Mesenchymal stem cell (in vitro differentiated cells and primary cell): Measurements from ENCODE around the gene RNF112.
A peak's percentile ranks its signal among the peaks of the same experiment; 100 is the strongest.

Source experiments
- DNase-seq: peaks from one replicate; pipeline ENCODE4 v3.0.0-alpha.2; 2013
- H2AFZ ChIP-seq: one replicate; pipeline ENCODE4 v1.6.1; 2013; ENCODE audit warnings: low read depth, mild to moderate bottlenecking, control low read depth, inconsistent platforms, low read length, moderate library complexity
- H2AK5ac ChIP-seq: 2 replicates; pipeline ENCODE4 v1.6.1; 2013; ENCODE audit warnings: low read length, moderate library complexity, mild to moderate bottlenecking, inconsistent platforms; ENCODE audit not compliant: severe bottlenecking
- H2BK120ac ChIP-seq: one replicate; pipeline ENCODE4 v1.6.1; 2013; ENCODE audit warnings: low read depth, mild to moderate bottlenecking, inconsistent platforms, low read length, moderate library complexity
- H2BK12ac ChIP-seq, 2 experiments: one replicate each; pipeline ENCODE4 v1.6.1; 2013; ENCODE audit warnings: inconsistent platforms in 2 of 2, low read length in 2 of 2, mild to moderate bottlenecking in 2 of 2, moderate library complexity in 2 of 2, control low read depth in 1 of 2
- H2BK15ac ChIP-seq: one replicate; pipeline ENCODE4 v1.6.1; 2013; ENCODE audit warnings: mild to moderate bottlenecking, low read depth, inconsistent platforms; ENCODE audit not compliant: poor library complexity, severe bottlenecking
- H2BK5ac ChIP-seq: 2 replicates; pipeline ENCODE4 v1.6.1; 2013; ENCODE audit warnings: low read depth, mild to moderate bottlenecking, low read length, control low read depth, inconsistent platforms; ENCODE audit not compliant: poor library complexity, severe bottlenecking
- H3K14ac ChIP-seq, 2 experiments: one replicate each; pipeline ENCODE4 v1.6.1; 2013; ENCODE audit warnings: inconsistent platforms in 2 of 2, low read length in 2 of 2, control low read depth in 1 of 2, mild to moderate bottlenecking in 1 of 2, moderate library complexity in 1 of 2
- H3K18ac ChIP-seq, 2 experiments: one replicate each; pipeline ENCODE4 v1.6.1; 2013; ENCODE audit warnings: inconsistent platforms in 2 of 2, low read length in 2 of 2, control low read depth in 1 of 2, low read depth in 1 of 2, mild to moderate bottlenecking in 1 of 2
- H3K23ac ChIP-seq, 2 experiments: one replicate each; pipeline ENCODE4 v1.6.1; 2013; ENCODE audit warnings: inconsistent platforms in 2 of 2, low read length in 2 of 2, mild to moderate bottlenecking in 2 of 2, moderate library complexity in 2 of 2, control low read depth in 1 of 2
- H3K27ac ChIP-seq: 2 replicates; pipeline ENCODE4 v1.5.1; 2013; ENCODE audit warnings: mild to moderate bottlenecking, moderate library complexity, low read length, control low read depth, inconsistent platforms; ENCODE audit not compliant: poor library complexity, severe bottlenecking
- H3K27me3 ChIP-seq, 2 experiments: 2 replicates each; pipeline versions ENCODE4 v1.6.1 to v1.7.0; 2013; ENCODE audit warnings: low read length in 2 of 2, mild to moderate bottlenecking in 2 of 2, moderate library complexity in 2 of 2, control low read depth in 1 of 2, inconsistent platforms in 1 of 2; ENCODE audit not compliant: control insufficient read depth in 1 of 2, insufficient read depth in 1 of 2
- H3K36me3 ChIP-seq, 2 experiments: 2 replicates each; pipeline versions ENCODE4 v1.6.1 to v1.7.0; 2013; ENCODE audit warnings: low read length in 2 of 2, control low read depth in 1 of 2, inconsistent platforms in 1 of 2, low read depth in 1 of 2, mild to moderate bottlenecking in 1 of 2; ENCODE audit not compliant: insufficient read depth in 2 of 2, control insufficient read depth in 1 of 2
- H3K4ac ChIP-seq, 2 experiments: one replicate each; pipeline ENCODE4 v1.6.1; 2013; ENCODE audit warnings: inconsistent platforms in 2 of 2, low read length in 2 of 2, mild to moderate bottlenecking in 2 of 2, moderate library complexity in 2 of 2, control low read depth in 1 of 2, low read depth in 1 of 2
- H3K4me1 ChIP-seq: 2 replicates; pipeline ENCODE4 v1.6.1; 2013; ENCODE audit warnings: low read depth, low read length, control low read depth; ENCODE audit not compliant: control insufficient read depth, insufficient read depth
- H3K4me2 ChIP-seq: 2 replicates; pipeline ENCODE4 v1.6.1; 2013; ENCODE audit warnings: low read length, mild to moderate bottlenecking, inconsistent platforms; ENCODE audit not compliant: poor library complexity, severe bottlenecking
- H3K4me3 ChIP-seq, 2 experiments: 2 replicates each; pipeline versions ENCODE4 v1.5.1 to v1.7.0; 2013; ENCODE audit warnings: low read length in 2 of 2, mild to moderate bottlenecking in 2 of 2, control low read depth in 1 of 2, low read depth in 1 of 2; ENCODE audit not compliant: insufficient read depth in 1 of 2
- H3K79me1 ChIP-seq: replicated peaks from 2 replicates; pipeline ENCODE4 v1.6.1; 2013; ENCODE audit warnings: mild to moderate bottlenecking, control low read depth, low read length, inconsistent platforms; ENCODE audit not compliant: poor library complexity, severe bottlenecking
- H3K9ac ChIP-seq: 2 replicates; pipeline ENCODE4 v1.7.0; 2013; ENCODE audit warnings: mild to moderate bottlenecking, low read length, moderate library complexity
- H3K9me3 ChIP-seq: 2 replicates; pipeline ENCODE4 v1.7.0; 2013; ENCODE audit warnings: mild to moderate bottlenecking, low read length; ENCODE audit not compliant: control insufficient read depth
- H4K8ac ChIP-seq: one replicate; pipeline ENCODE4 v1.6.1; 2013; ENCODE audit warnings: inconsistent platforms, mild to moderate bottlenecking, low read length, moderate library complexity
- H4K91ac ChIP-seq: one replicate; pipeline ENCODE4 v1.6.1; 2013; ENCODE audit warnings: mild to moderate bottlenecking, low read length, inconsistent platforms
- WGBS: methylation state at CpG from one replicate; pipeline ENCODE4 v1.1.7; 2013; ENCODE audit warnings: mixed read lengths; 5-methylcytosine and 5-hydroxymethylcytosine counted together

RNF112 gene

DNA sequence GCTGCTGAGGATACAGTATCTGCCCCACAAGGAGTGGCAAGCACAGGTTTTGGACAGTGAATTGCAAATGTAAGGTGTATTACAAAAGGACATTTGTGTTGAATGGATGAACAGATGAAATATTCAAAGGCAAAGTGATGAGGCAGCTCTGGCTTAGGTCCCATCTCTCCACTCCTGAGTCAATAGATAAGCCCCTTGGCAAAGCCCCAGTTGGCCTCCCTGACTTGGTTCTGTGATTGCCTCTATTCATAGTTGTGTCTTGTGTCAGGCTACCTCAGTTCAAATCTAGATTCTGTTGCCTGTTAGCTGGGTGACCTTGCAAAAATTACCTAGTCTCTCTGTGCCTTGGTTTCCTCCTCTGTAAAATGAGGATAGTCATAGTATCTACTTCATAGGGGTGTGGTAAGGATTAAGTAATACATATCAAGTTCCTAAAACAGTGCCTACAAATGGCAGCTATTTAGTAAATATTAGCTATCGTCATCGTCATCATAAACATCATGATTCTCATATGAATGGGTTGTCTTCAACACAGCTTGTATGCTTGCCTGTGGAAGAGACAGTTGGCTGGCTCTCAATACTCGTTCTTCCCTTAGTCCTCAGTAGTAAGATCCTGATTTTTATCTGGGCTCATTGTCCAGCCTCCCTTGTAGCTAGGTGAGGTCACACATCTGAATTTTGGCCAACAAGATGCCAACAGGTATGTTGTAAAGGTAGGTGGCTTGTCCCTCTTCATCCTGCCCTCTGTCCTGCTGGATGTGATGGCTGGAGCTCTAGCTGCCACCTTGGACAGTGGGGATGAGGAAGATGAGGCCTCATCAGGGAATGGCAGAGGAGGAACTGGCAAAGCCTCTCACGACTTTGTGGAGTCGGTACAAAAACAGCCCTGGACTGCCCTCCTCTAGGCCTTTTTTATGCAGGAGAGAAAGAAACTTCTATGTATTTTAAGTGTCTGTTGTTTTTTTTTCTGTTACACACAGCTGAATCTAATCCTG, 21.9 kb upstream of the RNF112 start:
- Histone ChIP-seq H2BK12ac (peak overlapping the region; percentile 92 to 97), H2AFZ (no peak overlapping the region), H3K4me1 (peaks cover 28% of the 10 kb centered on the region), H3K4me2 (no peak overlapping the region), H2AK5ac (peak overlapping the region; percentile 31), H3K4me3 (no peak overlapping the region), H2BK5ac (no peak overlapping the region), H3K14ac (peak overlapping the region in 1 of 2 experiments; percentile 87), H3K9me3 (no peaks in the 10 kb centered on the region), H3K79me1 (peaks cover 7% of the 10 kb centered on the region), H3K27ac (no peak overlapping the region), H4K91ac (peak overlapping the region; percentile 77), H2BK120ac (peak overlapping the region; percentile 8), H2BK15ac (no peak overlapping the region), H3K27me3 (peaks cover 0 to 18% of the 10 kb centered on the region in 2 experiments), H3K4ac (peak overlapping the region; percentile 37 to 56), H3K18ac (peak overlapping the region; percentile 77 to 82), H3K36me3 (peaks cover 17 to 23% of the 10 kb centered on the region in 2 experiments), H3K9ac (no peak overlapping the region), H4K8ac (peak overlapping the region; percentile 45), H3K23ac (no peak overlapping the region)
- no peak for DNase-seq
- 95% methylated on average over 3 of the region's 5 CpGs for WGBS

DNA sequence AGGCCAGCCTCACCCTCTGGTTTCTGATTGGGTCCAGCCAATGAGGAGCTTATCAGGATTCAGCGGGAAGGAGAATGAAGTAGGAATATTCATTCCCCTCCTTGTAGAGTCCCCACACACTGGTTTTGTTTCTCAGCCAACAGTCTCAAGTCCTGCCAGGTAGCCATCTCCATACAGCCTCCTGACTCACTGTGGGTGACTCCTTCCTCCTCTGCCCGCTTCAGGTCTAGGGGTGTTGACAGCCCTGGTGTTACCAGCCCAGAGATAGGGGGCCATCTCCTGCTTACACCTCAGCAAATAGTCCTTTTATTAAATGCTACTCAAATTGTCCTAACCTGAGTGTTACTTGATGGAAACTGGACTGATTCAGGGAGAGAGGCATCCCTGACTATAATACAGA, 20.1 kb upstream of the RNF112 start:
- H3K23ac ChIP-seq, result no peak overlapping the region
- H4K8ac ChIP-seq, result no peak overlapping the region
- peak overlapping the region; percentile 22 to 59 for H2BK12ac ChIP-seq
- no peak overlapping the region for H2BK15ac ChIP-seq
- no peak overlapping the region for H2AFZ ChIP-seq
- no peak overlapping the region for H2AK5ac ChIP-seq
- H3K9ac ChIP-seq, result no peak overlapping the region
- no peak overlapping the region for H3K4ac ChIP-seq
- no peak for DNase-seq
- peaks cover 3 to 4% of the 10 kb centered on the region in 2 experiments for H3K36me3 ChIP-seq
- peaks cover 0 to 21% of the 10 kb centered on the region in 2 experiments for H3K27me3 ChIP-seq
- peak overlapping the region in 1 of 2 experiments; percentile 18 for H3K18ac ChIP-seq
- no peak overlapping the region for H3K4me2 ChIP-seq
- H3K4me1 ChIP-seq, result peaks cover 19% of the 10 kb centered on the region
- H3K79me1 ChIP-seq, result no peaks in the 10 kb centered on the region
- no peaks in the 10 kb centered on the region for H3K9me3 ChIP-seq
- H2BK5ac ChIP-seq, result no peak overlapping the region
- H3K14ac ChIP-seq, result no peak overlapping the region
- no peak overlapping the region for H2BK120ac ChIP-seq
- WGBS, result 100% methylated on average over 1 of the region's 2 CpGs
- H4K91ac ChIP-seq, result peak overlapping the region; percentile 29
- no peak overlapping the region for H3K4me3 ChIP-seq
- H3K27ac ChIP-seq, result no peak overlapping the region

DNA sequence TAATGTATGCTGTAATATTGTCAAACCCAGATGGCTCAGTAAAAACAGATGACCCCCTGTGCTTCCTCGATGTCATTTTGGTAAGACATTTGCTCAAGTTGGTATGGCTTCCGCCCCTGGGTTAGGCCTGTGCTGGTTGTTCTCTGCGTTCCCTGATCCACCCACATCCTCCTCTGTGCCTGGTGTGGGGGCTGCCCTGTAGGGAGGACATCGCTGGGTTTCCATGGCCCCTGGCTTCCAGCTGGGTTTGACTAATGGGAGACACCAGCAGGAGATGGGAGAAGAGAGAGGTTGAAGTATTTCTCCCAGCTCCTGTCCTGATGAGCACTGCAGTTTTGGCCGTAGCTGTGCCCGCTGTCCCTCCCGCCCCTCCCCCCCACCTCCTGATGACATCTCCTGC, 19.6 kb upstream of the RNF112 start:
- no peak for DNase-seq
- no peaks in the 10 kb centered on the region for H3K9me3 ChIP-seq
- no peak overlapping the region for H2BK5ac ChIP-seq
- no peak overlapping the region for H2AK5ac ChIP-seq
- no peak overlapping the region for H3K27ac ChIP-seq
- no peak overlapping the region for H3K14ac ChIP-seq
- no peak overlapping the region for H2BK120ac ChIP-seq
- peaks cover 0 to 21% of the 10 kb centered on the region in 2 experiments for H3K27me3 ChIP-seq
- H3K4ac ChIP-seq, result no peak overlapping the region
- H3K79me1 ChIP-seq, result no peaks in the 10 kb centered on the region
- H2BK15ac ChIP-seq, result no peak overlapping the region
- no peak overlapping the region for H4K8ac ChIP-seq
- peak overlapping the region; percentile 2 for H4K91ac ChIP-seq
- H3K18ac ChIP-seq, result no peak overlapping the region
- no peak overlapping the region for H3K9ac ChIP-seq
- no peak overlapping the region for H3K4me3 ChIP-seq
- H3K36me3 ChIP-seq, result no peaks in the 10 kb centered on the region
- H3K23ac ChIP-seq, result no peak overlapping the region
- H3K4me1 ChIP-seq, result peaks cover 16% of the 10 kb centered on the region
- peak overlapping the region; percentile 20 to 79 for H2BK12ac ChIP-seq
- WGBS, result 93% methylated on average over 5 of the region's 7 CpGs
- no peak overlapping the region for H3K4me2 ChIP-seq
- no peak overlapping the region for H2AFZ ChIP-seq

DNA sequence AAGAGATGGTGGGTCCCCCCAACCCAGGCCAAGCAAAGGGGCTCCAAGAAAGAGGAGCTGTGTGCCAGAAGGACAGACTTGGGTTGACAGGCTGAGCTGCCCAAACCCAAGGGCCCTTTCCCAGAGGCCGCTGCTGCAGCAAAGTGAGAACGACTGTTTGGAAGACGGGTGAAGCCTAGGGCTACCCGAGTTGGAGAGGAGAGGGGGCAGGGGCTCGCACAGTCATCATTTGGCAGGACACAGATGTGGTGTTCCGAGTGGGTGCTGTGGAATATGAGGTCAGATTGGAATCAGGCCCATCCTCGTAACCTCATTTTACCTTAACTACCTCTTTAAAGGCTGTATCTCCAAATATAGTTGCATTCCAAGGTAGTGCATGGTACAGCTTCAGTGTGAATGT, 18.7 kb upstream of the RNF112 start:
- peaks cover 0 to 21% of the 10 kb centered on the region in 2 experiments for H3K27me3 ChIP-seq
- H3K4ac ChIP-seq, result peak overlapping the region in 1 of 2 experiments; percentile 19
- H3K79me1 ChIP-seq, result no peaks in the 10 kb centered on the region
- H3K36me3 ChIP-seq, result no peaks in the 10 kb centered on the region
- H2BK15ac ChIP-seq, result no peak overlapping the region
- H2AFZ ChIP-seq, result no peak overlapping the region
- H4K8ac ChIP-seq, result no peak overlapping the region
- H2AK5ac ChIP-seq, result no peak overlapping the region
- H3K4me1 ChIP-seq, result peaks cover 10% of the 10 kb centered on the region
- no peak overlapping the region for H3K4me2 ChIP-seq
- no peak for DNase-seq
- H3K4me3 ChIP-seq, result no peak overlapping the region
- peak overlapping the region; percentile 20 for H4K91ac ChIP-seq
- no peak overlapping the region for H3K18ac ChIP-seq
- no peak overlapping the region for H3K9ac ChIP-seq
- H2BK12ac ChIP-seq, result peak overlapping the region in 1 of 2 experiments; percentile 86
- 89% methylated on average over 4 of the region's 7 CpGs for WGBS
- no peaks in the 10 kb centered on the region for H3K9me3 ChIP-seq
- H3K23ac ChIP-seq, result no peak overlapping the region
- no peak overlapping the region for H2BK5ac ChIP-seq
- H2BK120ac ChIP-seq, result no peak overlapping the region
- H3K14ac ChIP-seq, result peak overlapping the region in 1 of 2 experiments; percentile 59
- no peak overlapping the region for H3K27ac ChIP-seq
